Astrocyte (in vitro differentiated cells and primary cell): ENCODE measurements around the gene LIMS2. TPM values are rescaled to one million over a fixed set of nuclear protein-coding genes. Genes with fewer than 3 reads are reported as not detected.

Experiments
- DNase-seq: peaks from one replicate; pipeline ENCODE4 v3.0.0-alpha.2; 2010; ENCODE audit warnings: low read depth
- FAIRE-seq: peaks from 2 replicates; lab custom pipeline; 2011; peaks lifted over from hg19 to GRCh38; lab: Jason Lieb, UNC
- H2AFZ ChIP-seq: 2 replicates; pipeline ENCODE4 v1.6.0; 2012; ENCODE audit warnings: low read depth, low read length, inconsistent platforms
- H3K27ac ChIP-seq: 2 replicates; pipeline ENCODE4 v1.5.1; 2011; ENCODE audit warnings: low read depth, low read length, inconsistent platforms
- H3K27me3 ChIP-seq: 2 replicates; pipeline ENCODE4 v1.6.0; 2011; ENCODE audit warnings: low read length, inconsistent platforms; ENCODE audit not compliant: insufficient read depth
- H3K36me3 ChIP-seq: 2 replicates; pipeline ENCODE4 v1.5.1; 2011; ENCODE audit warnings: low read length, inconsistent platforms; ENCODE audit not compliant: insufficient read depth
- H3K4me1 ChIP-seq: 2 replicates; pipeline ENCODE4 v1.5.1; 2011; ENCODE audit warnings: low read length, inconsistent platforms; ENCODE audit not compliant: insufficient read depth
- H3K4me2 ChIP-seq: 2 replicates; pipeline ENCODE4 v1.6.0; 2012; ENCODE audit warnings: low read length, inconsistent platforms
- H3K4me3 ChIP-seq: 2 replicates; pipeline ENCODE4 v1.5.1; 2011; ENCODE audit warnings: low read depth, mild to moderate bottlenecking, low read length, inconsistent platforms; ENCODE audit not compliant: insufficient read depth
- H3K79me2 ChIP-seq: 2 replicates; pipeline ENCODE4 v1.6.0; 2012; ENCODE audit warnings: mild to moderate bottlenecking, low read length, inconsistent platforms; ENCODE audit not compliant: insufficient read depth
- H3K9ac ChIP-seq: 2 replicates; pipeline ENCODE4 v1.6.0; 2012; ENCODE audit warnings: mild to moderate bottlenecking, low read length, inconsistent platforms
- H3K9me3 ChIP-seq: 2 replicates; pipeline ENCODE4 v1.5.1; 2012; ENCODE audit warnings: low read depth, mild to moderate bottlenecking, low read length, inconsistent platforms; ENCODE audit not compliant: insufficient read depth
- H4K20me1 ChIP-seq: 2 replicates; pipeline ENCODE4 v1.6.0; 2012; ENCODE audit warnings: low read length, inconsistent platforms; ENCODE audit not compliant: insufficient read depth
- H3K27ac Mint-ChIP-seq: one replicate; pipeline ENCODE4 v1.8.0; 2021; ENCODE audit warnings: mild to moderate bottlenecking, mixed read lengths; ENCODE audit not compliant: unreplicated experiment
- H3K27me3 Mint-ChIP-seq: one replicate; pipeline ENCODE4 v1.8.0; 2021; ENCODE audit warnings: low read depth, mixed read lengths; ENCODE audit not compliant: unreplicated experiment
- H3K36me3 Mint-ChIP-seq: one replicate; pipeline ENCODE4 v1.8.0; 2021; ENCODE audit warnings: low read depth, mixed read lengths; ENCODE audit not compliant: unreplicated experiment
- H3K4me1 Mint-ChIP-seq: one replicate; pipeline ENCODE4 v1.8.0; 2021; ENCODE audit warnings: low read depth, mixed read lengths; ENCODE audit not compliant: unreplicated experiment
- H3K4me3 Mint-ChIP-seq: one replicate; pipeline ENCODE4 v1.8.0; 2021; ENCODE audit warnings: mild to moderate bottlenecking, moderate library complexity, mixed read lengths; ENCODE audit not compliant: unreplicated experiment
- H3K9me3 Mint-ChIP-seq: one replicate; pipeline ENCODE4 v1.8.0; 2021; ENCODE audit warnings: mild to moderate bottlenecking, mixed read lengths; ENCODE audit not compliant: unreplicated experiment
- CTCF ChIP-seq: IDR thresholded peaks from 2 replicates; pipeline ENCODE4 v1.5.1; 2011; ENCODE audit warnings: low read depth, mild to moderate bottlenecking, inconsistent platforms, low read length, moderate library complexity; ENCODE audit not compliant: insufficient read depth
- EZH2 ChIP-seq: IDR thresholded peaks from 2 replicates; pipeline ENCODE4 v1.6.1; 2012; ENCODE audit warnings: mild to moderate bottlenecking, low read length, inconsistent platforms; ENCODE audit not compliant: insufficient read depth
- total RNA-seq: library from RNA; stranded (reverse); gene quantifications from 2 replicates; pipeline ENCODE4 v1.2.1, GENCODE V29; 2021

The LIMS2 gene
- total RNA-seq, 1 donor from 2014 or later = 73.3 TPM

- H3K36me3 ChIP-seq = no peaks in the 10 kb centered on the region
- H3K4me2 ChIP-seq = no peak overlapping the region
These were observed 46.3 kb downstream of the LIMS2 start for GRCh38 chr2:127628767-127629614.

GRCh38 chr2:127627740-127628571 lies 47.4 kb downstream of the LIMS2 start:
- peaks cover 11% of the 10 kb centered on the region for H3K4me1 ChIP-seq
- FAIRE-seq (no peak), DNase-seq (no peak)
- TF ChIP-seq CTCF = no peak
- no peak for TF ChIP-seq EZH2
- peaks cover 15% of the 10 kb centered on the region for H3K27me3 Mint-ChIP-seq
- H3K4me3 Mint-ChIP-seq = no peak overlapping the region
- H3K9ac ChIP-seq = no peak overlapping the region
- H3K4me2 ChIP-seq = no peak overlapping the region
- H3K79me2 ChIP-seq = no peaks in the 10 kb centered on the region
- no peak overlapping the region for H3K4me3 ChIP-seq
- H4K20me1 ChIP-seq = no peaks in the 10 kb centered on the region
- H3K36me3 ChIP-seq = no peaks in the 10 kb centered on the region
- H3K27me3 ChIP-seq = no peaks in the 10 kb centered on the region
- no peaks in the 10 kb centered on the region for H3K9me3 Mint-ChIP-seq
- H3K27ac ChIP-seq = no peak overlapping the region
- no peaks in the 10 kb centered on the region for H3K36me3 Mint-ChIP-seq
- H2AFZ ChIP-seq = no peak overlapping the region
- peaks cover 9% of the 10 kb centered on the region for H3K4me1 Mint-ChIP-seq
- H3K9me3 ChIP-seq = no peaks in the 10 kb centered on the region
- peak overlapping the region; percentile 41 for H3K27ac Mint-ChIP-seq

More at GRCh38 chr2:127628767-127629614, 46.3 kb downstream of the LIMS2 start:
- Histone ChIP-seq H3K79me2 (no peaks in the 10 kb centered on the region), H3K4me3 (no peak overlapping the region), H3K4me1 (peaks cover 1% of the 10 kb centered on the region), H3K27me3 (no peaks in the 10 kb centered on the region), H3K27ac (no peak overlapping the region), H4K20me1 (no peaks in the 10 kb centered on the region), H3K9me3 (no peaks in the 10 kb centered on the region), H2AFZ (no peak overlapping the region), H3K9ac (no peak overlapping the region)
- Mint-ChIP-seq H3K4me3 (no peak overlapping the region), H3K4me1 (peaks cover 7% of the 10 kb centered on the region), H3K27me3 (peaks cover 11% of the 10 kb centered on the region), H3K27ac (no peak overlapping the region), H3K9me3 (no peaks in the 10 kb centered on the region), H3K36me3 (no peaks in the 10 kb centered on the region)
- FAIRE-seq (no peak), DNase-seq (no peak)
- TF ChIP-seq EZH2 = no peak
- TF ChIP-seq CTCF = no peak
